HG02678 (cell line): ENCODE results near the gene DGLUCY.
"Not testable (repeated sequence)": the region's sequence is repeated elsewhere in the genome, so short reads cannot be mapped to it uniquely, and the experiment has no call there.

Experiments
- ATAC-seq: cut with Tn5 transposase; IDR thresholded peaks from one replicate; pipeline ENCODE4 v1.9.1; 2021; ENCODE audit warnings: mild to moderate bottlenecking, moderate library complexity; ENCODE audit not compliant: unreplicated experiment

Gene DGLUCY

GRCh38 chr14:91232052-91232451 is 118.2 kb downstream of the DGLUCY start:
- no peak for ATAC-seq

- no peak for ATAC-seq
Observed at GRCh38 chr14:91232603-91233002, 118.7 kb downstream of the DGLUCY start.

GRCh38 chr14:91233936-91234790 is 120.3 kb downstream of the DGLUCY start:
- ATAC-seq: no peak

- ATAC-seq: no peak
Observed at GRCh38 chr14:91234791-91235114, 120.9 kb downstream of the DGLUCY start.

GRCh38 chr14:91235841-91236240 is 122.0 kb downstream of the DGLUCY start:
- no peak for ATAC-seq

GRCh38 chr14:91237219-91237618 is 123.3 kb downstream of the DGLUCY start:
- no peak for ATAC-seq

- no peak for ATAC-seq
Observed at GRCh38 chr14:91238085-91238484, 124.2 kb downstream of the DGLUCY start.

GRCh38 chr14:91238661-91239060 is 124.8 kb downstream of the DGLUCY start:
- ATAC-seq: no peak

GRCh38 chr14:91241863-91242262 is 128.0 kb downstream of the DGLUCY start:
- peak; percentile 60 for ATAC-seq

- ATAC-seq: no peak
Observed at GRCh38 chr14:91242635-91243034, 128.8 kb downstream of the DGLUCY start.

GRCh38 chr14:91243074-91243471 is 129.2 kb downstream of the DGLUCY start:
- ATAC-seq: peak; percentile 1

- no peak for ATAC-seq
Observed at GRCh38 chr14:91244501-91244901, 130.6 kb downstream of the DGLUCY start, which contains the start of gene GPR68. Gene GPR68 (minus strand): TSS chr14:91244704. CDS start chr14:91235050, 9,654 bp downstream.

GRCh38 chr14:91245029-91245428 is 131.2 kb downstream of the DGLUCY start:
- no peak for ATAC-seq

- ATAC-seq: not testable (repeated sequence)
Observed at GRCh38 chr14:91245616-91246015, 131.7 kb downstream of the DGLUCY start.

GRCh38 chr14:91246051-91246852 is 132.4 kb downstream of the DGLUCY start:
- no peak for ATAC-seq

GRCh38 chr14:91249841-91250616 is 136.2 kb downstream of the DGLUCY start:
- ATAC-seq: peak; percentile 86

GRCh38 chr14:91250912-91251311 is 137.0 kb downstream of the DGLUCY start:
- no peak for ATAC-seq

- ATAC-seq: peak; percentile 34
Observed at GRCh38 chr14:91252871-91253794, 139.3 kb downstream of the DGLUCY start.

- no peak for ATAC-seq
Observed at GRCh38 chr14:91253795-91254323, 140.0 kb downstream of the DGLUCY start.

- no peak for ATAC-seq
Observed at GRCh38 chr14:91254461-91254860, 140.6 kb downstream of the DGLUCY start.
